GM10248 (cell line): ENCODE data around the gene SLC2A4RG.

Experiments used
- CTCF ChIA-PET: fragments of 300-600 bp; sonication (Branson Sonifier 250); formaldehyde crosslinking; extraction: SDS; loops from one replicate; lab custom pipeline; 2021; ENCODE audit warnings: antibody characterized with exemption; lab: Yijun Ruan, JAX
- POLR2A ChIA-PET: fragments of 350-650 bp; sonication (Branson Sonifier 250); formaldehyde crosslinking; extraction: SDS; loops from one replicate; lab custom pipeline; 2020; ENCODE audit warnings: antibody characterized with exemption; lab: Yijun Ruan, JAX
- DNase-seq: peaks from one replicate; pipeline ENCODE4 v3.0.0; 2012; ENCODE audit errors: extremely low spot score
- TF ChIP-seq, protein P1 (sequence below): IDR thresholded peaks from 2 replicates; pipeline ENCODE4 v1.5.1; 2012; ENCODE audit warnings: mild to moderate bottlenecking, low read depth; ENCODE audit errors: extremely low read depth, missing control alignments, control extremely low read depth

Gene SLC2A4RG

DNA sequence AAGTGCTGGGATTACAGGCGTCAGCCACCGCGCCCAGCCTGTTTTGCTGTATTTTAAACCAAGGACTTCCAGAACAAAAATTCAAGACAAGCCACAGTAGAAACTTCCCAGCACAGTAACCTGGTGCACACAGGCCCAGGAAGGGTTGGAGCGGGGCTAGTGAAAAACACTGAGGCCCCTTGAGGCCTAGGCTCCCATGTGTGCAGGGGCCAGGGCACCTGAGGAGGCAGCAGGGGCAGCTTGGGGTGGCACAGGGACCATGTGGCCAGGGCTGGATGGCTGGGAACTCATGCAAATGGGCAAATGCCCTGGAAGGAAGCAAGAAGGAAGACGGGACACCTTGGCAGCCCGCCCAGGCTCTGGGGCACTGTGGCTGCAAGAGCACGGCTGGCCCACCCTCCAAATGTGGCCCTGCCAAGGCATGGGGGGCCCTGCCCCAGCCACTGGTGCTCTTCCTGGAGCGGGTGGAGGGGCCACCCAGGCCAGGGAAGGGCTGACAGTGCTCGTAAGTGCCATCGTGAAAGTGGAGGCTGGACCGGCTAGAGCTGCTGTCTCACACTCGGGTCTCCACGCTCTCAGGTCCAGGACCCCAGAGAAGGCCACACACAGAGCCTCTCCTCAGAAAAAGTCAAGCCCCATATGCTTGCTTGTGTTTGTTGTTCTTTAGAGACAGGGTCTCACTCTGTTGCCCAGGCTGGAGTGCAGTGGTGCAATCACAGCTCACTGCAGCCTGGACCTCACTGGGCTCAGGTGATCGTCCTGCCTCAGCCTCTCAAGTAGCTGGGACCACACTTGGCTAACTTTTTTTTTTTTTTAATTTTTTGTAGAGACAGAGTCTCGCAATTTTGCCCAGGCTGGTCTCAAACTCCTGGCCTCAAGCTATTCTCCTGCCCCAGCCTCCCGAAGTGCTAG lies 10.3 kb downstream of the SLC2A4RG start:
- ChIA-PET POLR2A (no interaction called here), CTCF (interaction anchor here (1.6 kb wide), 1 partner anchor 10 kb away, joined by 4 read pairs; no protein-coding TSS in a partner anchor)
- TF ChIP-seq, protein P1, sequence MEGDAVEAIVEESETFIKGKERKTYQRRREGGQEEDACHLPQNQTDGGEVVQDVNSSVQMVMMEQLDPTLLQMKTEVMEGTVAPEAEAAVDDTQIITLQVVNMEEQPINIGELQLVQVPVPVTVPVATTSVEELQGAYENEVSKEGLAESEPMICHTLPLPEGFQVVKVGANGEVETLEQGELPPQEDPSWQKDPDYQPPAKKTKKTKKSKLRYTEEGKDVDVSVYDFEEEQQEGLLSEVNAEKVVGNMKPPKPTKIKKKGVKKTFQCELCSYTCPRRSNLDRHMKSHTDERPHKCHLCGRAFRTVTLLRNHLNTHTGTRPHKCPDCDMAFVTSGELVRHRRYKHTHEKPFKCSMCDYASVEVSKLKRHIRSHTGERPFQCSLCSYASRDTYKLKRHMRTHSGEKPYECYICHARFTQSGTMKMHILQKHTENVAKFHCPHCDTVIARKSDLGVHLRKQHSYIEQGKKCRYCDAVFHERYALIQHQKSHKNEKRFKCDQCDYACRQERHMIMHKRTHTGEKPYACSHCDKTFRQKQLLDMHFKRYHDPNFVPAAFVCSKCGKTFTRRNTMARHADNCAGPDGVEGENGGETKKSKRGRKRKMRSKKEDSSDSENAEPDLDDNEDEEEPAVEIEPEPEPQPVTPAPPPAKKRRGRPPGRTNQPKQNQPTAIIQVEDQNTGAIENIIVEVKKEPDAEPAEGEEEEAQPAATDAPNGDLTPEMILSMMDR: no peak
- DNase-seq: no peak

DNA sequence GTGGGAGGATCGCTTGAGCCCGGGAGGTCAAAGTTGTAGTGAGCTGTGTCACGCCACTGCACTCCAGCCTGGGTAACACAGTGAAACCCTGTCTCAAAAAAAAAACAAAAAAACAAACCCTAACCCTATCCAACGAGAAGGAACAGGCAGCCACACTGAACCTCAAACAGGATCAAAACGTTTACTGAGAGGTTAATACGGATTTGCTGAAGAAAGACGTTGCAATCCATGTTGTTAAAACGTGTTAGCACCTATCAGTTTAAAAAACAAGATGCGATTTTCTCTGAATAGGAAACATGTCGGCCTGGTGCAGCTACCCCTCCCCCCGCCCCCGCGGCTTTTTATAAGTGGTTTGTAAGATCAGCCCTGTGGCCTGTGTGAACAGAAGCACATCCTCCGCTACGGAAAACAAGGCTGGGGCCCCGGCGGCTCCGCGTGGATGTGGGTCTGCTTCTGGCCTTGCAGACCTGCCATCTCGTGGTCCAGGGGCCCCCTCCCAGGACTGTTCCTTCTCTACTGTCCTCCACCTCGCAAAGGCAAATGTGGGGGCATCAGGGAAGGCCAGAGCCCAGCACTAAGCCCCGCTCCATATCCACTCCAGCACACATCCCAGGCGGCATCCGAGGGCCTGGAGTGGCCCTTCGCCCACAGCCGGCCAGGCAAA lies 11.4 kb downstream of the SLC2A4RG start:
- TF ChIP-seq, protein P1: no peak
- POLR2A ChIA-PET: no interaction called here
- CTCF ChIA-PET: interaction anchor here (1.6 kb wide), 1 partner anchor 11 kb away, joined by 6 read pairs; no protein-coding TSS in a partner anchor
- no peak for DNase-seq

DNA sequence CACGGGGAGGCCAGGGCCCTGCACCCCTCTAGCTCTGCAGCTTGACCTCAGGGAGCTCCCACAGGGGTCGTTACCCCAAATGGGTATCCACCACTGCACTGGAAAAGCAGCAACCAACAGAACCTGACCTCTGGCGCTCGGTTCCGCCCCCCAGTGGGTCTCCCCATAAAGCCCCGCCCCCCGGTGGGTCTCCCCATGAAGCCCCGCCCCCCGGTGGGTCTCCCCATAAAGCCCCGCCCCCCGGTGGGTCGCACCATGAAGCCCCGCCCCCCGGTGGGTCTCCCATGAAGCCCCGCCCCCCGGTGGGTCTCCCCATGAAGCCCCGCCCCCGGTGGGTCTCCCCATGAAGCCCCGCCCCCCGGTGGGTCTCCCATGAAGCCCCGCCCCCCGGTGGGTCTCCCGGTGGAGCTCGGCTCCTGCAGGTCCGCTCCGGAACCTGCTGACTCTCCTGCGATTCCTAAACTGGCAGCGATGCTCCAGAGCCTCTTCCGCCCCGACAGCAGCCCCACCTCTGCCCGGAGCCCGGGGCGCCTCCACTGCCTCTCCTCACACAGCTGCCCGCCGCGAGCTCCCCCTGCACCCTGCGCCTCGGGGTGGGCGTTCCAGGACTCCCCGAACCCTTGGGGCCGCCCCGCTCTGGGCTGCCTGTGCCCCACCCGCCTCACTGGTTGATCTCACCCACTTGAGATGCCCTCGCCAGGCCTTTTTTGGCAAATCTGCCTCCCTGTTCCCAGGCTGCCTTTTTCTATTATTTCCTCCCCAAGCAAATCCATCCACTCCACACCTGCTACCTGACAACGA lies 12.1 kb downstream of the SLC2A4RG start:
- POLR2A ChIA-PET: no interaction called here

DNA sequence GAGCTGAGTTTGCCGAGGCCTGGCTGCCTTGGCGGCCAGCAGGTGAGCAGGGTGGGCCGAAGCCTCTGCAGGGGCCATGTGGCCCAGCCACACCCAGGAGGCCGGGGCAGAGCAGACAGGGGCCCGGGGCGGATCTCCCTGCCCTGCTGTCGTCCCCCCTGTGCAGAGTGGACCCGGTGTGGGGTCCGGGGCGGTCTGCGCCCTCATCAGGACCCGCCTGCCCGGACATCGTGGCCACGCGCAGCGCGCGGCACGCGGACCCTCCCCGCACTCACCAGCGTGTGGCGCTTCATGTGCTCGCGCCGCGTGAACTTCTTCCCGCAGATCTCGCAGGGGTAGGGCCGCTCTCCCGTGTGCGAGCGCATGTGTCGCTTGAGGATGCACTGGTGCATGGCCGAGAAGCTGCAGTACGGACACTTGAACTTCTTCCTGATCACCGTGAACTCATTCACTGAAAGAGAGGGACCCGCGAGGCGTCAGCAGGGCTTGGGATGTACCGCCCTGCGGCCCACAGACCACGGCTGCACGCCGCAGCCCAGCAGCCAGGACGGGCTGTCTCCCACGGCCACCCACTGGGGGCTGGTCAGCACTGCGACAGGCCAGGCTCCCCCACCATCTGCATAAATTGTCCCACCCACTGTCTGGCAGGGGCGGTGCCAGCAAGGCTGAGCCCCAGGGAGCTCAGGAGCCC lies 13.0 kb downstream of the SLC2A4RG start:
- TF ChIP-seq, protein P1: no peak
- POLR2A ChIA-PET: no interaction called here
- CTCF ChIA-PET: interaction anchor here (1.6 kb wide), 1 partner anchor 9 kb away, joined by 6 read pairs; no protein-coding TSS in a partner anchor
- DNase-seq: no peak

More for the DNA sequence above, 12.1 kb downstream of the SLC2A4RG start:
- CTCF ChIA-PET: interaction anchor here (1.6 kb wide), 1 partner anchor 10 kb away, joined by 6 read pairs; no protein-coding TSS in a partner anchor
- no peak for DNase-seq
- TF ChIP-seq, protein P1: no peak

DNA sequence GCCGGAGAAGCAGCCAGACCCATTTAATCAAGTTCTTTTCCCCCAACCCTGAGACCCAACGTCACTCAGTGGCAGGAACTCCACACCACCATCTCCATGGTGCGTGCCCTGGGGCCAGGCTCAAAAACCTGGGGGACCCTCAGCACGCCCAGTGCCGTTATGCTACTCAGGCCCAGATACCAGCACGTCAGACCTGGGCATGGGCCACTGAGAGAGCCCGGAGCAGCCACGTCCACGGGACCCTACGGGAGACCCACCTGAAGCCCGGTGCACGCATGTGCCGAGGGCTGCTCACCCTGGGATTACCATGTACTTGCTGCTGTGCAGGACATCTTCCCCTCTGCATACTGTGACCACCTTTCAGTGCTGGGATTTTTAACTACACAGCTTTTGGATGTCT lies 13.8 kb downstream of the SLC2A4RG start:
- TF ChIP-seq, protein P1: no peak
- CTCF ChIA-PET: no interaction called here
- DNase-seq: no peak
- POLR2A ChIA-PET: no interaction called here

DNA sequence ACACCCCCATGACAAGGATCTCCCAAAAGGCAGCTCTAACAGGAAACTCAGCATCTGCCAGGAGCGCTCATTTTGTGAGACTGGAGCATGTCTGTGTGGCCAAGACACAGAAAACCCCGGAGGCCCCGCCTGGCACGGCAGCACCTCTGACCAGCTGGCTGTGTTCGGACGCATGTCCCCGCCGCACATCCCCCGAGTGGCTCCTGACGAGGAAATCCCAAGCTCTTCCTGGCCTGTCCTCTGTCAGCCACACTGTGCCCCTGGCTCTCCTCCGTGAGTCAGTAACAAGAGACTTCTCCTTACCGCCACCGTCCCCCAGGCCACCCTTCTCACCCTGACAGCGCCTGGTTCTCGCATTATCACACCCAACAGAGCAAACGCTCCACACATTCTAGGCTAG lies 14.4 kb downstream of the SLC2A4RG start:
- ChIA-PET CTCF (no interaction called here), POLR2A (no interaction called here)
- DNase-seq: no peak
- TF ChIP-seq, protein P1: no peak
